HG03520 (cell line): ENCODE results near the gene SPATA25.

Source experiments
- ATAC-seq: cut with Tn5 transposase; IDR thresholded peaks from one replicate; pipeline ENCODE4 v1.9.1; 2021; ENCODE audit warnings: mild to moderate bottlenecking, moderate library complexity; ENCODE audit not compliant: unreplicated experiment

The SPATA25 gene

GRCh38 chr20:45841407-45842129 lies 45.9 kb downstream of the SPATA25 start:
- ATAC-seq: no peak

GRCh38 chr20:45840700-45841198 lies 46.7 kb downstream of the SPATA25 start:
- no peak for ATAC-seq

GRCh38 chr20:45836841-45837240 lies 50.6 kb downstream of the SPATA25 start:
- ATAC-seq: no peak
